Endothelial cell of umbilical vein (primary cell): Measurements from ENCODE around the gene CCR9. TPM values are rescaled to one million over a fixed set of nuclear protein-coding genes. Genes with fewer than 3 reads are reported as not detected.

Source experiments
- BruUV-seq: library from RNA; stranded (reverse); fragments of 400-500 nt; replicated peaks from 2 replicates; lab custom pipeline; 2021; lab: Mats Ljungman, UMichigan
- CTCF ChIA-PET: fragments of 300-600, 350-600 bp; sonication (Branson Sonifier 250); formaldehyde crosslinking; loops from one replicate; lab custom pipeline; 2021; ENCODE audit warnings: antibody characterized with exemption, inconsistent platforms; lab: Charles Lee
- POLR2A ChIA-PET: fragments of 300-600, 350-600 bp; sonication (Branson Sonifier 250); formaldehyde crosslinking; loops from one replicate; lab custom pipeline; 2021; ENCODE audit warnings: antibody characterized with exemption, inconsistent platforms; lab: Charles Lee
- DNase-seq: peaks from one replicate; pipeline ENCODE4 v3.0.0-alpha.2; 2011; ENCODE audit warnings: low read depth, low spot score
- FAIRE-seq: peaks from 2 replicates; lab custom pipeline; 2011; peaks lifted over from hg19 to GRCh38; lab: Jason Lieb, UNC
- H2AFZ ChIP-seq: 2 replicates; pipeline ENCODE4 v1.6.0; 2012; ENCODE audit warnings: low read depth, low read length, control low read depth, inconsistent platforms
- H3K27ac ChIP-seq: 2 replicates; pipeline ENCODE4 v1.5.1; 2011; ENCODE audit warnings: low read depth, mild to moderate bottlenecking, control low read depth, low read length, moderate library complexity; ENCODE audit not compliant: insufficient read depth
- H3K27me3 ChIP-seq, 2 experiments: 2 replicates each; pipeline versions ENCODE4 v1.6.0 to v1.6.1; 2011; ENCODE audit warnings: low read length in 2 of 2, mixed read lengths in 1 of 2; ENCODE audit not compliant: control insufficient read depth in 2 of 2, insufficient read depth in 2 of 2
- H3K36me3 ChIP-seq, 2 experiments: 2 replicates in 1 of 2; 3 replicates in 1 of 2; pipeline ENCODE4 v1.5.1; 2011; ENCODE audit warnings: low read length in 2 of 2, mild to moderate bottlenecking in 1 of 2, moderate library complexity in 1 of 2; ENCODE audit not compliant: control insufficient read depth in 2 of 2, insufficient read depth in 2 of 2; ENCODE audit errors: extremely low read depth in 1 of 2
- H3K4me1 ChIP-seq: 3 replicates; pipeline ENCODE4 v1.5.1; 2011; ENCODE audit warnings: mild to moderate bottlenecking, low read length; ENCODE audit not compliant: control insufficient read depth, insufficient read depth; ENCODE audit errors: extremely low read depth
- H3K4me2 ChIP-seq: 2 replicates; pipeline ENCODE4 v1.6.1; 2011; ENCODE audit warnings: low read length, control low read depth, mixed read lengths; ENCODE audit not compliant: insufficient read depth
- H3K4me3 ChIP-seq, 3 experiments: fragments of 200-600 bp in 1 of 3; sonication (generic), shearing (Covaris generic) in 1 of 3; replicated peaks in 1 of 3; 2 replicates each; pipeline ENCODE4 v1.5.1; 2011 to 2016; ENCODE audit warnings: control low read depth in 3 of 3, low read length in 3 of 3, mild to moderate bottlenecking in 2 of 3, inconsistent platforms in 1 of 3, low read depth in 1 of 3, moderate library complexity in 1 of 3; ENCODE audit not compliant: insufficient read depth in 1 of 3
- H3K79me2 ChIP-seq: 2 replicates; pipeline ENCODE4 v1.6.0; 2012; ENCODE audit warnings: low read length, inconsistent platforms; ENCODE audit not compliant: control insufficient read depth, insufficient read depth
- H3K9ac ChIP-seq: replicated peaks from 2 replicates; pipeline ENCODE3; 2011; ENCODE audit warnings: low read length, control low read depth; ENCODE audit not compliant: insufficient read depth; ENCODE audit errors: extremely low read depth
- H3K9me1 ChIP-seq: replicated peaks from 3 replicates; pipeline ENCODE4 v1.6.0; 2011; ENCODE audit warnings: mild to moderate bottlenecking, low read length; ENCODE audit not compliant: control insufficient read depth, insufficient read depth; ENCODE audit errors: extremely low read depth
- H3K9me3 ChIP-seq: replicated peaks from 2 replicates; pipeline ENCODE4 v1.5.1; 2012; ENCODE audit warnings: low read length, inconsistent platforms; ENCODE audit not compliant: control insufficient read depth, insufficient read depth
- H4K20me1 ChIP-seq: replicated peaks from 2 replicates; pipeline ENCODE3; 2011; ENCODE audit warnings: mild to moderate bottlenecking, low read length; ENCODE audit not compliant: control insufficient read depth, insufficient read depth; ENCODE audit errors: extremely low read depth
- CTCF ChIP-seq, 2 donors: IDR thresholded peaks; 1 replicate in 1 of 2; 2 replicates in 1 of 2; pipeline ENCODE4 v1.5.1; 2011; ENCODE audit warnings: low read length in 2 of 2, mild to moderate bottlenecking in 2 of 2, moderate library complexity in 2 of 2, control low read depth in 1 of 2, inconsistent platforms in 1 of 2, low read depth in 1 of 2; ENCODE audit not compliant: insufficient read depth in 1 of 2; ENCODE audit errors: extremely low read depth in 1 of 2
- EZH2 ChIP-seq: IDR thresholded peaks from 2 replicates; pipeline ENCODE4 v1.6.1; 2012; ENCODE audit warnings: borderline replicate concordance, low read depth, mild to moderate bottlenecking, moderate library complexity, low read length, inconsistent platforms; ENCODE audit not compliant: severe bottlenecking
- FOS ChIP-seq: IDR thresholded peaks from 2 replicates; pipeline ENCODE4 v1.6.1; 2011; ENCODE audit warnings: mild to moderate bottlenecking, low read length, moderate library complexity, borderline replicate concordance; ENCODE audit not compliant: insufficient read depth
- GATA2 ChIP-seq: IDR thresholded peaks from 2 replicates; pipeline ENCODE4 v1.7.0; 2011; ENCODE audit warnings: low read depth, mild to moderate bottlenecking, moderate library complexity, mixed read lengths, low read length; ENCODE audit not compliant: insufficient read length, insufficient read depth
- JUN ChIP-seq: IDR thresholded peaks from 2 replicates; pipeline ENCODE4 v1.6.1; 2011; ENCODE audit warnings: borderline replicate concordance, low read depth; ENCODE audit not compliant: insufficient read length, insufficient read depth
- MAX ChIP-seq: IDR thresholded peaks from 2 replicates; pipeline ENCODE4 v1.6.1; 2011; ENCODE audit not compliant: insufficient read depth, insufficient read length
- MYC ChIP-seq: IDR thresholded peaks from one replicate; pipeline ENCODE4 v1.6.1; 2011; ENCODE audit warnings: mild to moderate bottlenecking, low read depth, low read length
- POLR2A ChIP-seq: IDR thresholded peaks from 2 replicates; pipeline ENCODE4 v1.6.1; 2012; ENCODE audit warnings: low read depth, mild to moderate bottlenecking, control low read depth, low read length
- POLR2AphosphoS5 ChIP-seq: IDR thresholded peaks from 2 replicates; pipeline ENCODE4 v1.6.1; 2012; ENCODE audit warnings: low read depth, mild to moderate bottlenecking, control low read depth, low read length, moderate library complexity; ENCODE audit not compliant: insufficient read depth
- dilution Hi-C: fragments of 300-500 bp; cut with MboI; formaldehyde crosslinking; loops from one replicate; pipeline ENCODE4 v1.15.0; 2019; ENCODE audit warnings: low sequenced_read_pairs; ENCODE audit not compliant: extremely low pct_ligation_motif_present
- intact Hi-C: fragments of 100-400 bp; cut with micrococcal nuclease; formaldehyde crosslinking; loops from one replicate; pipeline ENCODE4 v1.10.0; 2022
- polyA plus RNA-seq, 4 experiments: library from polyadenylated mRNA; depleted of rRNA in 3 of 4; stranded (reverse) in 3 of 4; unstranded in 1 of 4; fragments of >200 nt; gene quantifications; 2 replicates each; pipeline versions ENCODE4 v1.2.1 to v1.2.3, GENCODE V29; 2011 to 2012; ENCODE audit warnings: missing spikeins in 1 of 4
- total RNA-seq: library from RNA; stranded (reverse); gene quantifications from 2 replicates; pipeline ENCODE4 v1.2.3, GENCODE V29; 2021

CCR9 gene
- total and polyA plus RNA-seq, 2 donors (not counting 3 experiments of a cell fraction or from before 2014, with no cell fraction given), result not detected

- H3K4me1 ChIP-seq, result no peaks in the 10 kb centered on the region
- ChIA-PET POLR2A (no interaction called here), CTCF (interaction anchor here (1.0 kb wide), 1 partner anchor 881 kb away, joined by 3 read pairs; no protein-coding TSS in a partner anchor)
- no peak overlapping the region for H3K4me2 ChIP-seq
- H3K79me2 ChIP-seq, result no peaks in the 10 kb centered on the region
- no peak overlapping the region for H3K9ac ChIP-seq
- peaks cover 0 to 19% of the 10 kb centered on the region in 2 experiments for H3K36me3 ChIP-seq
- intact Hi-C loops, result no loop called here
- no peak overlapping the region for H3K4me3 ChIP-seq
- H4K20me1 ChIP-seq, result no peaks in the 10 kb centered on the region
- DNase-seq (no peak), FAIRE-seq (no peak)
- H3K27me3 ChIP-seq, result no peaks in the 10 kb centered on the region
- no TSS peak for BruUV-seq
- TF ChIP-seq EZH2, result no peak
- no peak for TF ChIP-seq POLR2A
- TF ChIP-seq GATA2, result no peak
- no peak for TF ChIP-seq MAX
- no peak for TF ChIP-seq JUN
- no peak for TF ChIP-seq FOS
- TF ChIP-seq CTCF (IDR thresholded peaks at IDR 0.05; ENCODE audit: extremely low read depth in 1 of 2, insufficient read depth in 1 of 2, low read depth in 1 of 2, low read length in 2 of 2), result no peak
- no peak for TF ChIP-seq MYC
- TF ChIP-seq POLR2AphosphoS5, result no peak
- no peaks in the 10 kb centered on the region for H3K9me1 ChIP-seq
- H3K9me3 ChIP-seq, result no peaks in the 10 kb centered on the region
- no peak overlapping the region for H2AFZ ChIP-seq
- no peak overlapping the region for H3K27ac ChIP-seq
- dilution Hi-C loops, result no loop called here
These were observed 35.6 kb downstream of the CCR9 start for GRCh38 chr3:45922039-45922326.
